Measurements from ENCODE around the gene BBIP1.

Gene BBIP1

DNA sequence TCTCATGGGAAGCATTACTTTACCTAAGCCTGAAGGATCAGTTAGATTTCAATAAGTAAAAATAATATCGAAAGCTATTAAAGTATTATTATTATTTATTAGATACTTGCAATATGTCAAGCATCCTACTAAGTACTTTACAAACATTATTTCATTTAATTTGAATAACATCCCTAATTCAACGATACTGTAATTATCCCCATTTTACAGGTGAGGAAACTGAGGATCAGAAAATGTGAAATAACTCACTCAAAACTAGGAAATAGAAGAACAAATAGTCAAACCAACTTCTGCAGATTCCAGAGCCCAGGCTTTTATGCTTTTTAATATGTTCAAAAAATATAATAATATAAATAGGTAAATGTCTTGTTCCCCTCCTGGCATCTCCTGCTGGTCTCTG is 57.5 kb downstream of the BBIP1 start:
- no peak for DNase-seq

GRCh38 chr10:110860576-110861241 is 58.3 kb downstream of the BBIP1 start:
- DNase-seq: no peak

DNA sequence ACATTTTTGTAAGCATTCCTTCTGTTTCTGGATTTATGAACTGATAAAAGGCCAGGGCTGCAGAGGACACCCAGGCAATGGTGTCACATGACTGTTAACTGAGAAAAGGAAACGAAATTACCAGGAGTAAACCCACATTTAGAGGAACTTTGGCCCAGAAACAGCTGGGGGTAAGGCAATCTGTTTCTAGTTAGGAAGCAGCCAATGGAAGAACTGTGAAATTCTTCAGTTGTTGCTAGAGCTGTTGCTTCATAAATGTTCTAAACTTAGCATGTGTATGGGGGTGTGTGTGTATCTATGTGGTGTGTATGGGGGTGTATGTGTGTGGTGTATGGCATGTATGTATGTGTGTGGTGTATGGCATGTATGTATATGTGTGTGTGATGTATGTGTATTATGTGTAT is 59.0 kb downstream of the BBIP1 start:
- DNase-seq: no peak

DNA sequence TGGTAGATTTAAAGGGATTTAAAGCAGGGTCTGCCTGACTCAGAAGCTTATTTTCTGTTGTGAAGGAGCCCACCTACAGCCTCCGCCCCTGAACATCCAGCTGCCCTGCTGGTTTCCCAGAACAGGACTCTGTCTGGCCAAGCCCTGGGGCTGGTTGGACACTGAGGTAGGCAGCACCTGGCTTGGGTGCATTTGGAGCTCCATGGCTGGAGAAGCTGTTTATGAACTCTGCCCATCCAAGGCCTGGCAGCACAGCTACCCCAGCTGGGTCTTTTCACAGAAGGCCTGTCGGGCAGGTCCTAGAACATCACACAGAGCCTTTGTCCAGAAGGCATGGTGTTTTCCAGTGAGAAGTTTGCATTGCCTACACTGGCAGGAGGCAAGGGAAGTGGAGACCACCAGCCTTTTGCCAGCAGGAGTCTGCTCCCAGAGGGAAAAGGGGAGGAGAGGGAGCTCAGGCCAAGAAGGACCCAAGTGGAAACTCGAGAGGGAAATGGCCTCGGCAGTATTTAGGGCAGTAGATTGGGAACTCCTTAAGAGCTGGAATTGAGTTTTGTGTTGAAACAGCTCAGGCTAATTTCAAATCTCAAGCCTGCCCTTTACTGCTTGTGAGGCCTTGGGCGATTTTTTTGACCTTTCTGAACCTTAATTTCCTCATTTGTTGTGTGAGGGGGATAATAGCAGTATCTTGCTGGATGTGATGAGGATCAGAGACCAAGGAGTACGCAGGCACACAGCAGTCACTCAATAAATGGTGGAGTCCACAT is 59.6 kb downstream of the BBIP1 start:
- DNase-seq: no peak

- no peak for DNase-seq
These were observed 60.6 kb downstream of the BBIP1 start for GRCh38 chr10:110858297-110858934.

- no peak for DNase-seq
These were observed 61.5 kb downstream of the BBIP1 start for GRCh38 chr10:110857265-110858171.

GRCh38 chr10:110853921-110854605 is 64.9 kb downstream of the BBIP1 start:
- DNase-seq: no peak

DNA sequence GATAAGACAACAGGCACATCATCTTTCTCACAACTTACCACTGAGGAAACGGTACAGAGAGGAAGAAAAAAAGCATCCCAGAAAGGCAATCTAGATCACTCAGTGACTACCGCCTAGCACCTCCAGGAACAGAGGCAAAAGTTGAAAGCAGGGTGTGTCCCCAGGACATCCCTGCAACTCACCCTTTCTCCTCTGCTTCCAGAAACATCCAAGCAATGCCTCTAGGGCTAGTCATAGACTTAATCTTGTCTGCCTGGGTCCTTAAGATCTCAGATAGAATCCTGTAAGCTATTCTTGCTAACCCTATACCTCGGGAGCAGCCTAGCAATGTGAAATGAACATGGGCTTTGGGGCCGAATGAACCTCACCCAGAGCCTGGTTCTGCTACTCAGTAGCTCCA is 66.0 kb downstream of the BBIP1 start:
- no peak for DNase-seq

DNA sequence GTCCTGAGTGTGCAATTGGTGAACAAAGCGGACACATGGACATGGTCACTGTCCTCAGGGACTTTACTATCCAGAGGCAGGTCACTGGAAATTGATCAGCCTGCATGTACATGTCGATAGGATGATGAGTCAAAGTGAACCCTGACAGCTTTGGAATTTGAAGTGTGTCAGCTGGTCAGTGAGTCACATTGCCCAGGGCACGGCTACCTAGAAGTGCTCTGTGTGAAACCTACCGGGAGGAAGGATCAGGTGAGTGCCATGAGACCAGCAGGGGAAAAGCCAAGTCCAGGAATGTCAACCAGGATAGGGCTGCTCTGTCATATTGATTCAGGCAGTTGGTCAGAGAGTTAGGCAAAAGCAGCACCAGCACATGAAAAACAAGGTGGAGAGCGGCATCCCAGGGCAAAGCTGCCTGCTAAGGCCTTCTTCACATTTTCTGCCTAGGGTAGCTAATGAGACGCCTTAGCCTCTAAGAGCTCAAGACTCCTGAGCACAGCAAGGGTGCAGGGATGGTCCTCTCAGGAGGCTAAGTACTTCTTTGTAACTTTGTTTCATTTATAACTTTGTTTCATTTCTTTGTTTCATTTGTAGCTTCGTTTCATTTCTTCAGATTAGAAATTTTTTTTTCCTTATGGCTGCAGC is 66.6 kb downstream of the BBIP1 start:
- DNase-seq: no peak

GRCh38 chr10:110851020-110851612 is 67.9 kb downstream of the BBIP1 start:
- no peak for DNase-seq

DNA sequence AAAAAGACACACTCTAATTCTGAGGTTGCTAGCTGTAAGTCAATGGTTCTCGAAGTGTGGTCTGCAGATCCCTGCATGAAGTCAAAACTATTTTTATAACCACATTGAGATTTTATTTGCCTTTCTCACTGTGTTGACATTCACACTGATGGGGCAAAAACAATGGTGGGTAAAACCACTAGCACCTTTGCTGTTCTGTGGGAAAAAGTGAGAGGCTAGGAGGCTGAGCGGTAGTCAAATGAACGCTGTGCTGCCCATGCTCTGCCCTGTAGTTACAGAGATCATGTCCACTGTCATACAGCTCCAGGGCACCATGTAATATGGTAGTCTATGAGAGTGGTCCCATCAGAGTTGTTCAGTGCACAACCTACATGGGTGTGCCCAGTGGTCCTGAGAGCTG is 68.9 kb downstream of the BBIP1 start:
- DNase-seq: no peak
